Duodenal mucosa (tissue), 2 donors: ENCODE measurements around the gene PTPN4.

Experiments used
- H3K27ac ChIP-seq: one replicate; pipeline ENCODE4 v1.7.0; 2013; ENCODE audit warnings: low read depth, low read length
- H3K27me3 ChIP-seq, 2 donors: one replicate each; pipeline ENCODE4 v1.7.0; 2013; ENCODE audit warnings: low read length in 2 of 2, control low read depth in 1 of 2; ENCODE audit not compliant: insufficient read depth in 2 of 2, control insufficient read depth in 1 of 2
- H3K36me3 ChIP-seq, 2 donors: one replicate each; pipeline ENCODE4 v1.7.0; 2013; ENCODE audit warnings: low read length in 2 of 2, control low read depth in 1 of 2; ENCODE audit not compliant: insufficient read depth in 2 of 2, control insufficient read depth in 1 of 2
- H3K4me1 ChIP-seq, 2 donors: one replicate each; pipeline ENCODE4 v1.7.0; 2013; ENCODE audit warnings: low read length in 2 of 2, control low read depth in 1 of 2; ENCODE audit not compliant: insufficient read depth in 2 of 2, control insufficient read depth in 1 of 2
- H3K4me3 ChIP-seq, 2 donors: one replicate each; pipeline ENCODE4 v1.7.0; 2013; ENCODE audit warnings: low read length in 2 of 2, low read depth in 1 of 2
- H3K9ac ChIP-seq, 2 donors: one replicate each; pipeline ENCODE4 v1.7.0; 2013; ENCODE audit warnings: low read length in 2 of 2, low read depth in 1 of 2
- H3K9me3 ChIP-seq, 2 donors: one replicate each; pipeline ENCODE4 v1.7.0; 2013; ENCODE audit warnings: low read length in 2 of 2, control low read depth in 1 of 2; ENCODE audit not compliant: control insufficient read depth in 1 of 2

The PTPN4 gene

DNA sequence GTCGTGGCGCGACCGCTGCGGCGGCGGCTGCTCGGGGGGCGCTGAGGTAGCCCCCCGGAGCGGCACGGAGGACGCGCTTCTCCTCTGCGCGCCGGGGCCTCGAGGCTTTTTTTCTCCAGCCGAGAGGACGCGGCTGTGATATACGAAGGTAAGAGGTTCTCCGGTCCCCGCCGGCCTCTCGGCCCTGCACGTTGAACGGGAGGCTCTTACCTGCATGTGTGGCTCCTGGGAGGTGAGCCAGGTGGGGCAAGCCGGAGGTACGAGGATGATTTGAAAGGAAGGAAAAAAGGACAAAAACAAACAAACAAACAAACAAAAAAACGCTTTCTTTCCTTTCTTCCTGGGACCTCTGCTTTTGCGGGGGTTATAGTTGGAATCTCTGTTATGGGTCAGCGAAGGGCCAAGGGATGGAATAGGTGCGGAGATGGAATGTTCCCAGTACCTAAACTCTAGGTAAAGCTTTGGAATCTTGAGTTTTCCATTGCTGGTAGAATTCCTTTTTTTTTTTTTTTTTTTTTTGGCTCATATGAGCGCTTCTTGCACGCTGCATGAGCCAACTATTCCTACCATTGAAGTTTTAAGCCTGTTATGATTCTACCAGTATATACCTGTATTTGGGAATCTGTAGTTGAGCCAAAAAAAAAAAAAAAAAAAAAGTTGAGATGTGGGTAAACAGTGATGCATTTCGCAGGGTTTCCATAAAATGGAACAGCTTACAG, 674 bp downstream of the PTPN4 start:
- H3K4me3 ChIP-seq = peak overlapping the region; percentile 89 to 93
- H3K36me3 ChIP-seq = no peaks in the 10 kb centered on the region
- peak overlapping the region; percentile 87 to 92 for H3K9ac ChIP-seq
- H3K27me3 ChIP-seq = no peaks in the 10 kb centered on the region
- H3K4me1 ChIP-seq = peaks cover 4 to 25% of the 10 kb centered on the region in 2 donors
- peak overlapping the region; percentile 81 for H3K27ac ChIP-seq
- H3K9me3 ChIP-seq = no peaks in the 10 kb centered on the region

DNA sequence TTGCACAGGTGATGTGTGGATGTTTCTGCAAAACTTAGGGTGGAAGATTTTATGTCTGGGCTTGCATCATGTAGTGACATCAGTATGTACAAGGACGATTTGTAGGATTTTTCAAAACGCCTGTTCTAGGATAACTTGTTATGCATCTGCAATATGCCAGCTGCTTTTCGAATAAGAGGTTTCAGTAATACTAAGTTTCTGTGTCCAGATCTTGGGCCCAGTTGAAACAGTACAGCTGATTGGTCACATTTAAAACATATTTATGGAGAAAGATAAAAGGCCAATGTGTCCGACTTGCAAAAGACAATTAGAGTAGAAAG, 1.2 kb downstream of the PTPN4 start:
- Histone ChIP-seq H3K9me3 (no peaks in the 10 kb centered on the region), H3K27ac (no peak overlapping the region), H3K4me1 (peaks cover 4 to 25% of the 10 kb centered on the region in 2 donors), H3K27me3 (no peaks in the 10 kb centered on the region), H3K9ac (peak overlapping the region in 1 of 2 donors; percentile 92), H3K4me3 (peak overlapping the region; percentile 89 to 93), H3K36me3 (no peaks in the 10 kb centered on the region)

DNA sequence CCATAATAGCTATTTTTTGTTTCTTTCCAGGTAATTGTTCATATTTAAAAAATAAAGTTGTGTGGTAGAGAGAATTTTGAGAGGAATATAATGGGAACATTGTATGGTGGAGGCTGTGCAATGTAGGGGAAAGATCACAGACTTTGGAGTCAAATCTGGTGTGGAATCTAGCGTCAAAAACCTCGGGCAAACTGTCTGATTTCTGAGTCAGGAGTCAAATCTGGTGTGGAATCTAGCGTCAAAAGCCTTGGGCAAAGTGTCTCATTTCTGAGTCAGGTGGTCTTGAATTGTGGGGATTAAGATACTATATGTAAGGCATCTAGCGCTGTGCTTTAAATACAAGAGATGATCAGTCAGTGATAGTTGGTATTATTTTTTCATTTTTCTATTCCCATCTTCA, 5.1 kb downstream of the PTPN4 start:
- Histone ChIP-seq H3K36me3 (no peaks in the 10 kb centered on the region), H3K27ac (no peak overlapping the region), H3K4me1 (peaks cover 0 to 27% of the 10 kb centered on the region in 2 donors), H3K9ac (no peak overlapping the region), H3K4me3 (no peak overlapping the region), H3K27me3 (no peaks in the 10 kb centered on the region), H3K9me3 (no peaks in the 10 kb centered on the region)

DNA sequence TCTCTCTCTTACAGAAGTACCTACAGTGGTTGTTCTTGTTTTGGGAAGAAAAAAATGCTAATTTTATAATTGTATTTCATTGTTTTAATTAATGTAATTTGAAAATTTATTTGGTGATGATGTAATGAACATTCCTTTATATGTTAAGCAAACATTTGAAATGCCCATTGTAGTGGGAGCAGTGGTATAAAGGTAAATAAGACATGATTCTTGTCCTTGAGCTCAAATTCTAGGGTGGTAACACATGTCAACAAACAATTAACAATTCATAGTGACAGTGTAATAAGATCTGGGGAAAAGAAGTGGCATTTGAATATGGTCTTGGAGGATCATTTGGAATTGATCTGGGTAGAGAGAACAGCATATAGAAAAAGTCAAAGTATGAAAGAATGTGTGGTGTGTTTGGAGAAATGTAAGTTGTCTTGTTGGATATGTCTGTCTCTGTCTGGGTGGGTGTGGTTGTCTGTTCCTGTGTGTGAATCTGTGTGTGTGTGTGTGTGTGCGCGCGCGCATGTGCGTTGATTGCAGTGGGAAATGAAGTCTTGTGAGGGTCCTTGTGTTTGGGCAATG, 5.8 kb downstream of the PTPN4 start:
- no peak overlapping the region for H3K27ac ChIP-seq
- no peak overlapping the region for H3K9ac ChIP-seq
- no peak overlapping the region for H3K4me3 ChIP-seq
- H3K4me1 ChIP-seq = peaks cover 0 to 30% of the 10 kb centered on the region in 2 donors
- no peaks in the 10 kb centered on the region for H3K9me3 ChIP-seq
- H3K36me3 ChIP-seq = no peaks in the 10 kb centered on the region
- no peaks in the 10 kb centered on the region for H3K27me3 ChIP-seq

DNA sequence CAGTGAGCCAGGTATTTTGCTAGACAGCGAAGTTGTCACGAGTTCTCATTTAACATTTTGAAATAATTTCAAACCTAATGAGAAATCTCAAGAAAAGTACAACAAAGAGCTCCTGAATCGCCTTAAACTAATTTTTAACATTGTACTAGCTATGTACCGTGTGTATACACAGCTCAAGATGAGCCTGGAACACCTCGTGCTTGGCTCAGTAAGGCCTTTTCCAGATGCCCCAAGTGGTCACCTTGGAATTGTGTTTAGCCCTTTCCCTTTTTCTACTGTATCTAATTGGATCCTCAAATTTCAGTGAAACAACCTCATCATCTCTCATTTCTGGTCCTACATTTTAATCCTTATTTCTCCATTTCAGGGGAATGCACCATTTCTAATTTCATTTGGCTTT, 7.2 kb downstream of the PTPN4 start:
- H3K9me3 ChIP-seq = no peaks in the 10 kb centered on the region
- H3K27me3 ChIP-seq = no peaks in the 10 kb centered on the region
- no peak overlapping the region for H3K27ac ChIP-seq
- H3K4me3 ChIP-seq = no peak overlapping the region
- no peak overlapping the region for H3K9ac ChIP-seq
- peaks cover 0 to 26% of the 10 kb centered on the region in 2 donors for H3K4me1 ChIP-seq
- H3K36me3 ChIP-seq = no peaks in the 10 kb centered on the region

DNA sequence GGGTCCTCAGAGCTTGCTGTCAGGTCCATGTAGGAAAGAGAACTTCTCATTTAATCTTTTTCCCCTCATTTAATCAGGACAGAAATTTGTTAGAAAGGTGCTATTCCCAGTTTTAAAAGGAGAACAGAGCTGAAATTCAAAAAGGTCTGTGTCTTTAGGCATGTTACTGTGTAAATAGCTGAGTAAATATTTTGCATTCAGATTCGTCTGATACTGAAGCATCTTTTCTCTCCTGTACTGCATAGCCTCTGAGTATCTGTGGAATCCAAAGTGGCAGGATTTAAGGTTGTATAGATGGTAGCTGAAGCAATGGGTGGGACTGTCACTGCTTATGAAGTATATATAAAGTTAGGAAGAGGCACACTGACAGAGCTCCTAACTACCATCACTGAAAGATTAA, 9.0 kb downstream of the PTPN4 start:
- H3K4me1 ChIP-seq = peaks cover 0 to 14% of the 10 kb centered on the region in 2 donors
- no peak overlapping the region for H3K4me3 ChIP-seq
- no peaks in the 10 kb centered on the region for H3K36me3 ChIP-seq
- H3K9ac ChIP-seq = no peak overlapping the region
- H3K9me3 ChIP-seq = no peaks in the 10 kb centered on the region
- H3K27ac ChIP-seq = no peak overlapping the region
- no peaks in the 10 kb centered on the region for H3K27me3 ChIP-seq

DNA sequence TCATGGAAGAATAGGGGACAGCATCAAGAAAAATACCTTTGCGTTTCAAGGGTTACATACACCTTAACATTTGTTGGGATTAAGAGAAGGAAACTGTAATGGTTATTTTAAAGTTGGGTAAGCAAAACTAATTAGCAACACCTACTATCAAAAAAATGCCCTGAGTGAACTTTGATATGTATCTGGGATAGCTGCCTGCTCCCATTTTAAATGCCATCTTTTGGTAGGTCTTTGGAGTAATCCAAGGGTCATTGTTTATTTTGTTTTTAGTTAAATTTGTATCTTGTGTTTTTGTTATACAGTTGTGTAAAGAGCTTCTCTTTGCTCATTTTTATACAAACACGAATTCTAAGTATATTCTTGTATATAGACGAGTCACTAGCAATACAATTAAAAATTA, 9.9 kb downstream of the PTPN4 start:
- H3K4me1 ChIP-seq = peaks cover 0 to 10% of the 10 kb centered on the region in 2 donors
- no peaks in the 10 kb centered on the region for H3K27me3 ChIP-seq
- no peaks in the 10 kb centered on the region for H3K9me3 ChIP-seq
- no peak overlapping the region for H3K27ac ChIP-seq
- no peak overlapping the region for H3K9ac ChIP-seq
- H3K4me3 ChIP-seq = no peak overlapping the region
- H3K36me3 ChIP-seq = no peaks in the 10 kb centered on the region

DNA sequence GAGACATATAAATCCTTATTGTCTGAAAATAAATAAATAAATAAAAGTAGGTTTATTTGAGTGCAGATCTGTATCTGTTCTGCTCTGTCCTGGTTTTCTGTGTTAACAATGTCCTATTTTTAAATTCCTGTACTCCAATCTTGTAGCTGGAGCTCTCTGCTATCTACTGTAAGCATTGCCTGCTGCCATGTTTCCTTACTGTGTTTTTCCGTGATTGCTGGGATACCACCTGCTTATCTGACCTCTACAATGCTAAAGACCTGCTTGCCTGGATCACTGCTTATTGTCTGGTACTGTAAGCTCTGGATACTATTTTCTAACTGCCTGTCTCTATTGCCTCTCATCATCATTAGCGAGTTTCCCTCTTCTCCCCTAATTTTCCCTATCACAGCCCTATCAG, 11.6 kb downstream of the PTPN4 start:
- no peak overlapping the region for H3K27ac ChIP-seq
- no peaks in the 10 kb centered on the region for H3K36me3 ChIP-seq
- H3K9me3 ChIP-seq = no peaks in the 10 kb centered on the region

DNA sequence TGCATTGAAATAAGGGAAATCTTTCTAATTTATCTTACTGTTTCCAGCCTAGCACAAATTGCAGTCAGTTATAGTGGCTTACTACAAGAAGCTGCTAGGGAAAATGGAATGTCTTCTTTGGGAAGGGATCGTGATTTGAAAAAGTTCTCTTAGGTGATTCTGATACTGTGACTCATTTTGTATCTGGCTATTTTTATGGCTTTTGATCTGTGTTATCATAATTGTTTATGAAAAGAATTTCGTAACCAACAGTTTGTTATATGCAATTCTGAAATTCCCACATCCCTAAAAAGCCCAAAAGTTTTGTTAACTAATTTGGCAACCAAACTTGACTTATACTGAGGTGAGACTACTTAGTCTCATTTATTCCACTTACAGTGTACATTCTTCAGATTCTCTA, 12.4 kb downstream of the PTPN4 start:
- H3K36me3 ChIP-seq = no peaks in the 10 kb centered on the region
- H3K27ac ChIP-seq = no peak overlapping the region
- no peak overlapping the region for H3K9ac ChIP-seq
- H3K4me1 ChIP-seq = peaks cover 0 to 10% of the 10 kb centered on the region in 2 donors
- no peaks in the 10 kb centered on the region for H3K9me3 ChIP-seq
- no peak overlapping the region for H3K4me3 ChIP-seq
- H3K27me3 ChIP-seq = no peaks in the 10 kb centered on the region

More for the DNA sequence above, 11.6 kb downstream of the PTPN4 start:
- no peak overlapping the region for H3K4me3 ChIP-seq
- H3K4me1 ChIP-seq = peaks cover 0 to 10% of the 10 kb centered on the region in 2 donors
- no peak overlapping the region for H3K9ac ChIP-seq
- no peaks in the 10 kb centered on the region for H3K27me3 ChIP-seq

DNA sequence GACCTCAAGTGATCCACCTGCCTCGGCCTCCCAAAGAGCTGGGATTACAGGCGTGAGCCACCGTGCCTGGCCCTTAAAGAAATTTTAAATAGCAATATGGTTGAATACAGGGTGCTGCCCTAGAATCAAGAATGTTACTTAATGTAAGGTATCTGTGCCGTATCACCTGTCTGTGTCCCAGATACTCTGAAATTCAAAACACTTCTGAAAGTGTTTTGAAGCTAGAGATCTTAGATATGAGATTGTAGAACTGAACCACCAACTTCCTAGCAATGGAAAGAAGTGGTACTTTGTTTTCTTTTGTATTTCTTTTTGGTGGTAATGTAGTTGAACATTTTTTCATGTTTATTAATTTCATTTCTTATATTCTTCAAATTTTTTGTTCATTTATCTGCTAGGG, 13.0 kb downstream of the PTPN4 start:
- Histone ChIP-seq H3K4me1 (peaks cover 0 to 10% of the 10 kb centered on the region in 2 donors), H3K36me3 (no peaks in the 10 kb centered on the region), H3K27ac (no peak overlapping the region), H3K9me3 (no peaks in the 10 kb centered on the region), H3K9ac (no peak overlapping the region), H3K4me3 (no peak overlapping the region), H3K27me3 (no peaks in the 10 kb centered on the region)
